ENCODE data around the gene PRPSAP2. TPM values are rescaled to one million over a fixed set of nuclear protein-coding genes. Genes with fewer than 3 reads are reported as not detected.
A peak's percentile ranks its signal among the peaks of the same experiment; 100 is the strongest.

The PRPSAP2 gene
- polyA plus RNA-seq, 1 donor (not counting 4 experiments of a cell fraction or from before 2014, with no cell fraction given): 39.1 TPM

- Histone ChIP-seq H3K4me3 (ENCODE audit: control insufficient read depth in 2 of 3, extremely low read depth in 1 of 3, insufficient read depth in 2 of 3, low read depth in 1 of 3, low read length in 3 of 3) (no peak overlapping the region), H3K27ac (ENCODE audit: control insufficient read depth, insufficient read depth, low read length) (no peak overlapping the region), H3K4me1 (ENCODE audit: control insufficient read depth, extremely low read depth, insufficient read depth, low read length) (peaks cover 10% of the 10 kb centered on the region), H4K20me1 (ENCODE audit: control insufficient read depth, extremely low read depth, insufficient read depth, low read length) (no peaks in the 10 kb centered on the region), H2AFZ (ENCODE audit: control insufficient read depth, low read length) (no peak overlapping the region), H3K4me2 (ENCODE audit: control insufficient read depth, extremely low read depth, insufficient read depth, low read depth, low read length) (no peak overlapping the region), H3K9me3 (ENCODE audit: control insufficient read depth, low read depth, low read length) (no peaks in the 10 kb centered on the region), H3K36me3 (ENCODE audit: control insufficient read depth in 2 of 2, extremely low read depth in 1 of 2, insufficient read depth in 2 of 2, low read length in 2 of 2) (no peaks in the 10 kb centered on the region), H3K27me3 (ENCODE audit: control insufficient read depth, extremely low read depth, insufficient read depth, low read length) (peaks cover 19% of the 10 kb centered on the region), H3K9me1 (ENCODE audit: control insufficient read depth, extremely low read depth, insufficient read depth, low read length) (no peaks in the 10 kb centered on the region), H3K79me2 (ENCODE audit: control insufficient read depth, insufficient read depth, low read length) (no peaks in the 10 kb centered on the region), H3K9ac (ENCODE audit: control insufficient read depth, extremely low read depth, insufficient read depth, low read length) (no peak overlapping the region)
- DNase-seq (ENCODE audit: low read depth, low spot score) (no peak), FAIRE-seq (peak; percentile 65)
- TF ChIP-seq CTCF (optimal IDR thresholded peaks at IDR 0.05 in 1 of 3, IDR thresholded peaks at IDR 0.05 in 1 of 3, conservative IDR thresholded peaks at IDR 0.05 in 1 of 3; ENCODE audit: extremely low read depth in 1 of 3, insufficient read depth in 2 of 3, low read length in 3 of 3) (no peak), EZH2 (IDR thresholded peaks at IDR 0.05; ENCODE audit: low read length) (no peak)
- dilution Hi-C loops (cut with MboI; ENCODE audit: extremely low pct_ligation_motif_present, low sequenced_read_pairs): no loop called here
Measured at GRCh38 chr17:18946536-18946935, 88.6 kb downstream of the PRPSAP2 start.

- Histone ChIP-seq H3K36me3 (ENCODE audit: control insufficient read depth in 2 of 2, extremely low read depth in 1 of 2, insufficient read depth in 2 of 2, low read length in 2 of 2) (no peaks in the 10 kb centered on the region), H3K4me1 (ENCODE audit: control insufficient read depth, extremely low read depth, insufficient read depth, low read length) (peaks cover 10% of the 10 kb centered on the region), H4K20me1 (ENCODE audit: control insufficient read depth, extremely low read depth, insufficient read depth, low read length) (no peaks in the 10 kb centered on the region), H3K9me1 (ENCODE audit: control insufficient read depth, extremely low read depth, insufficient read depth, low read length) (no peaks in the 10 kb centered on the region), H3K4me2 (ENCODE audit: control insufficient read depth, extremely low read depth, insufficient read depth, low read depth, low read length) (no peak overlapping the region), H3K9me3 (ENCODE audit: control insufficient read depth, low read depth, low read length) (no peaks in the 10 kb centered on the region), H2AFZ (ENCODE audit: control insufficient read depth, low read length) (no peak overlapping the region), H3K79me2 (ENCODE audit: control insufficient read depth, insufficient read depth, low read length) (no peaks in the 10 kb centered on the region), H3K27ac (ENCODE audit: control insufficient read depth, insufficient read depth, low read length) (no peak overlapping the region), H3K9ac (ENCODE audit: control insufficient read depth, extremely low read depth, insufficient read depth, low read length) (no peak overlapping the region), H3K4me3 (ENCODE audit: control insufficient read depth in 2 of 3, extremely low read depth in 1 of 3, insufficient read depth in 2 of 3, low read depth in 1 of 3, low read length in 3 of 3) (no peak overlapping the region), H3K27me3 (ENCODE audit: control insufficient read depth, extremely low read depth, insufficient read depth, low read length) (peaks cover 19% of the 10 kb centered on the region)
- FAIRE-seq (no peak), DNase-seq (ENCODE audit: low read depth, low spot score) (no peak)
- dilution Hi-C loops (cut with MboI; ENCODE audit: extremely low pct_ligation_motif_present, low sequenced_read_pairs): no loop called here
- TF ChIP-seq EZH2 (IDR thresholded peaks at IDR 0.05; ENCODE audit: low read length): no peak
- TF ChIP-seq CTCF (optimal IDR thresholded peaks at IDR 0.05 in 1 of 3, IDR thresholded peaks at IDR 0.05 in 1 of 3, conservative IDR thresholded peaks at IDR 0.05 in 1 of 3; ENCODE audit: extremely low read depth in 1 of 3, insufficient read depth in 2 of 3, low read length in 3 of 3): no peak
Measured at GRCh38 chr17:18947866-18948265, 89.9 kb downstream of the PRPSAP2 start.
